GM12878 (cell line): ENCODE measurements around the gene ADAM21. TPM values are rescaled to one million over a fixed set of nuclear protein-coding genes. Genes with fewer than 3 reads are reported as not detected.
A peak's percentile ranks its signal among the peaks of the same experiment; 100 is the strongest.

Experiments
- ASH2L ChIP-seq: fragments of 300-600, 200-600 bp; sonication (generic); IDR thresholded peaks from 2 replicates; pipeline ENCODE4 v1.6.1; 2017; ENCODE audit warnings: low read depth, mild to moderate bottlenecking, borderline replicate concordance
- BMI1 ChIP-seq: fragments of 450-650 bp; IDR thresholded peaks from 2 replicates; pipeline ENCODE4 v1.6.1; 2016; ENCODE audit warnings: mild to moderate bottlenecking, moderate library complexity, borderline replicate concordance
- CBFB ChIP-seq: IDR thresholded peaks from 2 replicates; pipeline ENCODE4 v1.6.1; 2016; ENCODE audit warnings: antibody characterized with exemption, low read depth
- CBX5 ChIP-seq: sonication (generic); IDR thresholded peaks from 2 replicates; pipeline ENCODE4 v1.6.1; 2016; ENCODE audit warnings: low read depth, moderate library complexity, mild to moderate bottlenecking, inconsistent platforms
- CHD4 ChIP-seq: fragments of 200-600 bp; sonication (generic); IDR thresholded peaks from 2 replicates; pipeline ENCODE4 v1.6.1; 2016; ENCODE audit warnings: mild to moderate bottlenecking
- CREM ChIP-seq: IDR thresholded peaks from 2 replicates; pipeline ENCODE4 v1.6.1; 2014; ENCODE audit warnings: antibody characterized with exemption, low read depth
- ETV6 ChIP-seq, 2 experiments: fragments of 450-650 bp in 1 of 2; IDR thresholded peaks in 1 of 2; conservative IDR thresholded peaks in 1 of 2; 2 replicates each; pipeline ENCODE4 v1.6.1; 2014; ENCODE audit warnings: antibody characterized with exemption in 1 of 2, borderline replicate concordance in 1 of 2, low read depth in 1 of 2, mild to moderate bottlenecking in 1 of 2, moderate library complexity in 1 of 2
- NBN ChIP-seq: fragments of 450-650 bp; IDR thresholded peaks from 2 replicates; pipeline ENCODE4 v1.6.1; 2016
- NFXL1 ChIP-seq: fragments of 450-650 bp; IDR thresholded peaks from 2 replicates; pipeline ENCODE4 v1.6.1; 2017; ENCODE audit warnings: antibody characterized with exemption, mild to moderate bottlenecking, borderline replicate concordance
- NFYA ChIP-seq: IDR thresholded peaks from 2 replicates; pipeline ENCODE4 v1.6.1; 2011; ENCODE audit warnings: low read depth, mild to moderate bottlenecking, low read length, improper control_type of control experiment, borderline replicate concordance
- SREBF1 ChIP-seq: IDR thresholded peaks from 2 replicates; pipeline ENCODE4 v1.6.1; 2012; ENCODE audit warnings: mild to moderate bottlenecking, low read length
- SREBF2 ChIP-seq: IDR thresholded peaks from 2 replicates; pipeline ENCODE4 v1.6.1; 2012; ENCODE audit warnings: mild to moderate bottlenecking, low read length
- STAT1 ChIP-seq: fragments of 450-650 bp; conservative IDR thresholded peaks from 2 replicates; pipeline ENCODE4 v1.6.1; 2014; ENCODE audit warnings: antibody characterized with exemption, mild to moderate bottlenecking
- SUZ12 ChIP-seq: fragments of 200-600 bp; sonication (generic); IDR thresholded peaks from one replicate; pipeline ENCODE4 v1.6.1; 2018; ENCODE audit warnings: antibody characterized with exemption, mild to moderate bottlenecking; ENCODE audit not compliant: unreplicated experiment
- polyA plus RNA-seq, 11 experiments: library from polyadenylated mRNA; depleted of rRNA in 4 of 11; unstranded in 6 of 11; stranded (reverse) in 5 of 11; fragments of >200 nt; fragmentation: Nextera tagmentation in 4 of 11; fragmentation: Illumina TruSeq in 1 of 11; extraction: Ambion mirVana in 4 of 11; extraction: Trizol in 1 of 11; gene quantifications; 1 replicate in 1 of 11; 2 replicates in 10 of 11; pipeline versions ENCODE4 v1.2.1 to v1.2.3, GENCODE V29; 2011 to 2016; ENCODE audit warnings: inconsistent platforms in 2 of 11, missing spikeins in 2 of 11, low read depth in 1 of 11
- total RNA-seq, 4 experiments: library from RNA; depleted of rRNA in 3 of 4; stranded (reverse); fragments of >200 nt in 3 of 4; fragmentation: Illumina TruSeq in 1 of 4; extraction: Trizol in 1 of 4; gene quantifications; 2 replicates each; pipeline versions ENCODE4 v1.2.1 to v1.2.3, GENCODE V29; 2013 to 2021
- TF ChIP-seq, protein P1 (sequence below): IDR thresholded peaks from 2 replicates; pipeline ENCODE4 v1.6.1; 2012; ENCODE audit warnings: low read depth, low read length, improper control_type of control experiment
- TF ChIP-seq, protein P2 (sequence below): fragments of 450-650 bp; IDR thresholded peaks from 2 replicates; pipeline ENCODE4 v1.6.1; 2017; ENCODE audit warnings: borderline replicate concordance
- TF ChIP-seq, protein P3 (sequence below): IDR thresholded peaks from 2 replicates; pipeline ENCODE4 v1.6.1; 2011; ENCODE audit warnings: low read depth, mild to moderate bottlenecking, low read length, moderate library complexity, borderline replicate concordance; ENCODE audit errors: extremely low read depth
- TF ChIP-seq, protein P4 (sequence below): IDR thresholded peaks from 2 replicates; pipeline ENCODE4 v1.6.1; 2012; ENCODE audit warnings: low read depth, low read length, improper control_type of control experiment
- TF ChIP-seq, protein P5 (sequence below): fragments of 450-650 bp; IDR thresholded peaks from 2 replicates; pipeline ENCODE4 v1.6.1; 2017; ENCODE audit warnings: antibody characterized with exemption, mild to moderate bottlenecking, moderate library complexity
- TF ChIP-seq, protein P6 (sequence below): IDR thresholded peaks from 2 replicates; pipeline ENCODE4 v1.6.1; 2011; ENCODE audit warnings: borderline replicate concordance, low read depth, mild to moderate bottlenecking, moderate library complexity, low read length; ENCODE audit not compliant: insufficient read depth, poor library complexity, severe bottlenecking

The ADAM21 gene
- total and polyA plus RNA-seq, 10 of the 15 experiments (the other 5 are each of a cell fraction or from before 2014, with no cell fraction given) = 0.04 to 0.16 (median 0.13) TPM; not detected in 1

DNA sequence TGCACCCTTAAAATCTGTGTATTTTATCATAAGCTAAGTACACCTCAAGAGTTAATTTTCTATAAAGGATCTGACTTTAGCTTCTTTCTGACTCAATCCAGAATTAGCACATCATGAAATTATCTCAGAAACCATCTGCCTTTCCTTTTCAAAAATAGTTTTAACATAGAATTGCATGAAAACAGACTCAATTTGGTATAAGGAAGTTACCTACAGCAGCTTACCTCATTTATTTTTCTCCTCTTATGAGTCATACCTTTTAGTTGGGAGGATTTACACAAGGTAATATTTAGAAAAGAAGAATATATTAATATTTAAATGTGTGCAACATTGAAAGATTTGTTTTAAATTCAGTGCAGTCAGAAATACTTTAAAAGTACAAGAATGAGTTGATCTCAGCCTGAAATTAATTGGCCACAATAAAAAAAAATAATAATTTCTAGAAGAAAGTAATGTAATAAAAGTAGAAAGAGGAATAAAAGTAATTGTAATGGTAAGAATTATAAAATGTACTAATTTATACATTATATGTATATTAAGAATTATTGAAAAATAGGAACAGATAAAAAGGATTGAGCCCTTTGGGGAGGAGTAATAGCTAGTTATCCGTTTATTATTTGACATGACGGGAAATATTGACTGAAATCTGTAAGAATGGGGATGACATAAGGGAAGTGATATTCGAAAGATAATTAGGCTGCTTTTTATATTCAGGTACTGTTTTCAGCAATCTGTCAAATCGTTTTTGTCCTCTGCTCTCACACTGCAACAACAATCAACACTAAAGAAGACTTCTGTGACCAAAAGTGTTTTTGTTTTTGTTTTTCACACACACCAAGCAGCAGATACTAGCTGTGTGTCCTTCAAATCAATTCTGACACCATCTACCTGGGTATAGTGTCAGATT lies 20.5 kb downstream of the ADAM21 start (continued):
- TF ChIP-seq, protein P1, sequence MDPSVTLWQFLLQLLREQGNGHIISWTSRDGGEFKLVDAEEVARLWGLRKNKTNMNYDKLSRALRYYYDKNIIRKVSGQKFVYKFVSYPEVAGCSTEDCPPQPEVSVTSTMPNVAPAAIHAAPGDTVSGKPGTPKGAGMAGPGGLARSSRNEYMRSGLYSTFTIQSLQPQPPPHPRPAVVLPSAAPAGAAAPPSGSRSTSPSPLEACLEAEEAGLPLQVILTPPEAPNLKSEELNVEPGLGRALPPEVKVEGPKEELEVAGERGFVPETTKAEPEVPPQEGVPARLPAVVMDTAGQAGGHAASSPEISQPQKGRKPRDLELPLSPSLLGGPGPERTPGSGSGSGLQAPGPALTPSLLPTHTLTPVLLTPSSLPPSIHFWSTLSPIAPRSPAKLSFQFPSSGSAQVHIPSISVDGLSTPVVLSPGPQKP = no peak
- no peak for TF ChIP-seq BMI1
- TF ChIP-seq, protein P2, sequence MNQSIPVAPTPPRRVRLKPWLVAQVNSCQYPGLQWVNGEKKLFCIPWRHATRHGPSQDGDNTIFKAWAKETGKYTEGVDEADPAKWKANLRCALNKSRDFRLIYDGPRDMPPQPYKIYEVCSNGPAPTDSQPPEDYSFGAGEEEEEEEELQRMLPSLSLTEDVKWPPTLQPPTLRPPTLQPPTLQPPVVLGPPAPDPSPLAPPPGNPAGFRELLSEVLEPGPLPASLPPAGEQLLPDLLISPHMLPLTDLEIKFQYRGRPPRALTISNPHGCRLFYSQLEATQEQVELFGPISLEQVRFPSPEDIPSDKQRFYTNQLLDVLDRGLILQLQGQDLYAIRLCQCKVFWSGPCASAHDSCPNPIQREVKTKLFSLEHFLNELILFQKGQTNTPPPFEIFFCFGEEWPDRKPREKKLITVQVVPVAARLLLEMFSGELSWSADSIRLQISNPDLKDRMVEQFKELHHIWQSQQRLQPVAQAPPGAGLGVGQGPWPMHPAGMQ = no peak
- TF ChIP-seq, protein P3, sequence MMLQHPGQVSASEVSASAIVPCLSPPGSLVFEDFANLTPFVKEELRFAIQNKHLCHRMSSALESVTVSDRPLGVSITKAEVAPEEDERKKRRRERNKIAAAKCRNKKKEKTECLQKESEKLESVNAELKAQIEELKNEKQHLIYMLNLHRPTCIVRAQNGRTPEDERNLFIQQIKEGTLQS = no peak
- no peak for TF ChIP-seq NBN
- TF ChIP-seq NFXL1 = no peak
- peak in 1 of 2 experiments; percentile 80; a peak in 1 of 4 replicates for TF ChIP-seq ETV6 (conservative IDR thresholded peaks at IDR 0.05 in 1 of 2, IDR thresholded peaks at IDR 0.05 in 1 of 2; ENCODE audit: borderline replicate concordance in 1 of 2, low read depth in 1 of 2)
- TF ChIP-seq, protein P4, sequence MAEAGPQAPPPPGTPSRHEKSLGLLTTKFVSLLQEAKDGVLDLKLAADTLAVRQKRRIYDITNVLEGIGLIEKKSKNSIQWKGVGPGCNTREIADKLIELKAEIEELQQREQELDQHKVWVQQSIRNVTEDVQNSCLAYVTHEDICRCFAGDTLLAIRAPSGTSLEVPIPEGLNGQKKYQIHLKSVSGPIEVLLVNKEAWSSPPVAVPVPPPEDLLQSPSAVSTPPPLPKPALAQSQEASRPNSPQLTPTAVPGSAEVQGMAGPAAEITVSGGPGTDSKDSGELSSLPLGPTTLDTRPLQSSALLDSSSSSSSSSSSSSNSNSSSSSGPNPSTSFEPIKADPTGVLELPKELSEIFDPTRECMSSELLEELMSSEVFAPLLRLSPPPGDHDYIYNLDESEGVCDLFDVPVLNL = no peak
- TF ChIP-seq SREBF2 = no peak
- TF ChIP-seq, protein P5, sequence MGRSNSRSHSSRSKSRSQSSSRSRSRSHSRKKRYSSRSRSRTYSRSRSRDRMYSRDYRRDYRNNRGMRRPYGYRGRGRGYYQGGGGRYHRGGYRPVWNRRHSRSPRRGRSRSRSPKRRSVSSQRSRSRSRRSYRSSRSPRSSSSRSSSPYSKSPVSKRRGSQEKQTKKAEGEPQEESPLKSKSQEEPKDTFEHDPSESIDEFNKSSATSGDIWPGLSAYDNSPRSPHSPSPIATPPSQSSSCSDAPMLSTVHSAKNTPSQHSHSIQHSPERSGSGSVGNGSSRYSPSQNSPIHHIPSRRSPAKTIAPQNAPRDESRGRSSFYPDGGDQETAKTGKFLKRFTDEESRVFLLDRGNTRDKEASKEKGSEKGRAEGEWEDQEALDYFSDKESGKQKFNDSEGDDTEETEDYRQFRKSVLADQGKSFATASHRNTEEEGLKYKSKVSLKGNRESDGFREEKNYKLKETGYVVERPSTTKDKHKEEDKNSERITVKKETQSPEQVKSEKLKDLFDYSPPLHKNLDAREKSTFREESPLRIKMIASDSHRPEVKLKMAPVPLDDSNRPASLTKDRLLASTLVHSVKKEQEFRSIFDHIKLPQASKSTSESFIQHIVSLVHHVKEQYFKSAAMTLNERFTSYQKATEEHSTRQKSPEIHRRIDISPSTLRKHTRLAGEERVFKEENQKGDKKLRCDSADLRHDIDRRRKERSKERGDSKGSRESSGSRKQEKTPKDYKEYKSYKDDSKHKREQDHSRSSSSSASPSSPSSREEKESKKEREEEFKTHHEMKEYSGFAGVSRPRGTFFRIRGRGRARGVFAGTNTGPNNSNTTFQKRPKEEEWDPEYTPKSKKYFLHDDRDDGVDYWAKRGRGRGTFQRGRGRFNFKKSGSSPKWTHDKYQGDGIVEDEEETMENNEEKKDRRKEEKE = no peak
- no peak for TF ChIP-seq NFYA
- peak; percentile 87 for TF ChIP-seq CREM
- TF ChIP-seq SREBF1 = no peak
- no peak for TF ChIP-seq SUZ12
- TF ChIP-seq ASH2L = no peak
- no peak for TF ChIP-seq CBFB
- TF ChIP-seq STAT1 = no peak
- TF ChIP-seq, protein P6, sequence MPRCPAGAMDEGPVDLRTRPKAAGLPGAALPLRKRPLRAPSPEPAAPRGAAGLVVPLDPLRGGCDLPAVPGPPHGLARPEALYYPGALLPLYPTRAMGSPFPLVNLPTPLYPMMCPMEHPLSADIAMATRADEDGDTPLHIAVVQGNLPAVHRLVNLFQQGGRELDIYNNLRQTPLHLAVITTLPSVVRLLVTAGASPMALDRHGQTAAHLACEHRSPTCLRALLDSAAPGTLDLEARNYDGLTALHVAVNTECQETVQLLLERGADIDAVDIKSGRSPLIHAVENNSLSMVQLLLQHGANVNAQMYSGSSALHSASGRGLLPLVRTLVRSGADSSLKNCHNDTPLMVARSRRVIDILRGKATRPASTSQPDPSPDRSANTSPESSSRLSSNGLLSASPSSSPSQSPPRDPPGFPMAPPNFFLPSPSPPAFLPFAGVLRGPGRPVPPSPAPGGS = peak; percentile 46
- no peak for TF ChIP-seq CBX5
- TF ChIP-seq CHD4 = no peak
